IPS DF 6.9 (cell line): ENCODE results near the gene FAM89A.
"Not testable (repeated sequence)": the region's sequence is repeated elsewhere in the genome, so short reads cannot be mapped to it uniquely, and the experiment has no call there.

Experiments used
- DNase-seq: peaks from one replicate; pipeline ENCODE4 v3.0.0-alpha.2; 2013; ENCODE audit warnings: low read depth, low spot score
- H3K27ac ChIP-seq: one replicate; pipeline ENCODE4 v1.5.1; 2013; ENCODE audit warnings: low read length, control low read depth
- H3K27me3 ChIP-seq: 2 replicates; pipeline ENCODE4 v1.6.1; 2013; ENCODE audit warnings: mild to moderate bottlenecking, low read length; ENCODE audit not compliant: control insufficient read depth, insufficient read depth
- H3K36me3 ChIP-seq: 2 replicates; pipeline ENCODE4 v1.6.1; 2013; ENCODE audit warnings: low read length; ENCODE audit not compliant: control insufficient read depth, insufficient read depth
- H3K4me1 ChIP-seq: 2 replicates; pipeline ENCODE4 v1.6.1; 2013; ENCODE audit warnings: low read length; ENCODE audit not compliant: control insufficient read depth, insufficient read depth
- H3K4me3 ChIP-seq: 2 replicates; pipeline ENCODE4 v1.5.1; 2013; ENCODE audit warnings: mild to moderate bottlenecking, low read length
- H3K9me3 ChIP-seq: 2 replicates; pipeline ENCODE4 v1.6.1; 2013; ENCODE audit warnings: low read length, inconsistent platforms; ENCODE audit not compliant: control insufficient read depth, insufficient read depth
- WGBS: extraction: QIAGEN DNeasy Blood & Tissue Kit; methylation state at CpG from one replicate; pipeline ENCODE4 v1.1.7; 2013; ENCODE audit warnings: mixed read lengths, missing lambda C conversion rate; ENCODE audit not compliant: insufficient read length, insufficient coverage; 5-methylcytosine and 5-hydroxymethylcytosine counted together

Gene FAM89A

GRCh38 chr1:231058416-231059109 is 18.5 kb upstream of the FAM89A start:
- no peaks in the 10 kb centered on the region for H3K36me3 ChIP-seq
- no peaks in the 10 kb centered on the region for H3K27me3 ChIP-seq
- no peak for DNase-seq
- WGBS: no CpG with 5 or more reads among the region's 8 CpGs
- no peaks in the 10 kb centered on the region for H3K9me3 ChIP-seq
- H3K4me3 ChIP-seq: no peak overlapping the region
- no peak overlapping the region for H3K27ac ChIP-seq
- no peaks in the 10 kb centered on the region for H3K4me1 ChIP-seq

DNA sequence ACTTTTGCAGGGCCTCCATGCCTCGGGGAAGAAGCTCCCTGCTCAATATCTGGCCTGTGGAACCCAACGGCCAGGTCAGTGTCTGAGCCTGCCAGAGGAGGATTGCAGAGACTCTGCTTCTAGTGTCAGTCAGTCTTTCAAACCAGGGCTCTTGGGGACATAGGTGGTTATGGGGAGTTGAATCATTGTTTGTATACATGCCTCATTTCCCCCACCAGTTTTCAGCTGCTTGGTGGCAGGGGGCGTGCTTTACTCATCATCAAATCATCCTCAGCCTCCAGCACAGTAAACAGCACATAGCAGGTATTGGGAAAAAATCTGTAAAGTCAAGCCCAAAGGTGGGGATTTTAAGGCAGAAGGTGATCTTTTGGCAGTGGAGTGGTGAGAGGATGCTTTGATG is 17.4 kb upstream of the FAM89A start:
- Histone ChIP-seq H3K9me3 (no peaks in the 10 kb centered on the region), H3K4me1 (no peaks in the 10 kb centered on the region)
- no CpG with 5 or more reads among the region's 3 CpGs for WGBS

GRCh38 chr1:231055271-231055670 is 15.2 kb upstream of the FAM89A start:
- Histone ChIP-seq H3K27me3 (no peaks in the 10 kb centered on the region), H3K27ac (no peak overlapping the region), H3K9me3 (no peaks in the 10 kb centered on the region), H3K36me3 (no peaks in the 10 kb centered on the region), H3K4me1 (no peaks in the 10 kb centered on the region), H3K4me3 (no peak overlapping the region)
- DNase-seq: no peak

More for the DNA sequence above, 17.4 kb upstream of the FAM89A start:
- no peak for DNase-seq
- Histone ChIP-seq H3K4me3 (no peak overlapping the region), H3K27me3 (no peaks in the 10 kb centered on the region), H3K36me3 (no peaks in the 10 kb centered on the region), H3K27ac (no peak overlapping the region)

GRCh38 chr1:231053493-231054162 is 13.6 kb upstream of the FAM89A start:
- Histone ChIP-seq H3K27ac (no peak overlapping the region), H3K27me3 (no peaks in the 10 kb centered on the region), H3K36me3 (no peaks in the 10 kb centered on the region), H3K4me1 (no peaks in the 10 kb centered on the region), H3K4me3 (no peak overlapping the region), H3K9me3 (no peaks in the 10 kb centered on the region)
- WGBS: no CpG with 5 or more reads among the region's 7 CpGs
- DNase-seq: no peak

GRCh38 chr1:231052777-231053176 is 12.7 kb upstream of the FAM89A start:
- H3K9me3 ChIP-seq: no peaks in the 10 kb centered on the region
- WGBS: no CpG with 5 or more reads among the region's 8 CpGs
- H3K36me3 ChIP-seq: no peaks in the 10 kb centered on the region
- no peaks in the 10 kb centered on the region for H3K4me1 ChIP-seq
- no peak overlapping the region for H3K27ac ChIP-seq
- 0 out of 2 replicates have a peak, but pooled peaks cover under 1% of the 10 kb centered on the region for H3K27me3 ChIP-seq
- no peak overlapping the region for H3K4me3 ChIP-seq
- DNase-seq: no peak

DNA sequence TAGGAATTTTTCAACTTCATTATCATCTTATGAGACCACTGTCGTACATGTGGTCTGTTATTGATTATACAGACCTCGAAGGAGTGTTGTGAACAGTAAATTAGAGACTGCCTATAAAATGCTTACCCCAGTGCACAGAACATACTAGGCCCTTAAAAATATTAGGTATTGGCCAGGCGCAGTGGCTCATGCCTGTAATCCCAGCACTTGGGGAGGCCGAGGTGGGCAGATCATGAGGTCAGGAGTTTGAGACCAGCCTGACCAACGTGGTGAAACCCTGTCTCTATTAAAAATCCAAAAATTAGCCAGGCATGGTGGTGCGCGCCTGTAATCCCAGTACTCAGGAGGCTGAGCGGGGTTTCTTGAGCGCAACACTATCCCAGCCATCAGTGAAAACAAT is 10.9 kb upstream of the FAM89A start:
- H3K4me1 ChIP-seq, H3K4me3 ChIP-seq: not testable (repeated sequence)

DNA sequence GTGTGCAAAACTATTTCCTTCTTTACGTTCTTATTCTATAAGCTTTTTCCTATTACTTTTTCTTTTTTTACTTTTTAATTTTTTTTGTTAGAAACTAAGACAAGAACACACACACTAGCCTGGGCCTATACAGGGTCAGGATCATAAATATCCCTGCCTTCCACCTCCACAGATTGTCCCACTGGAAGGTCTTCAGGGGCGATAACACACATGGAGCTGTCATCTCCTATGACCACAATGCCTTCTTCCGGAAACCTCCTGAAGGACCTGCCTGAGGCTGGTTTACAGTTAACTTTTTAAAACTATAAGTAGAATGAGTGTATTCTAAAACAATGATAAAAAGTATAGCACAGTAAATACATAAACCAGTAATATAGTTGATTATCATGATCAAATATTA is 10.3 kb upstream of the FAM89A start:
- WGBS: 100% methylated on average over 1 of the region's 3 CpGs
- Histone ChIP-seq H3K9me3 (no peaks in the 10 kb centered on the region), H3K27ac (no peak overlapping the region), H3K4me1 (no peaks in the 10 kb centered on the region), H3K36me3 (no peaks in the 10 kb centered on the region), H3K4me3 (no peak overlapping the region), H3K27me3 (0 out of 2 replicates have a peak, but pooled peaks cover 1% of the 10 kb centered on the region)
- no peak for DNase-seq

More for the DNA sequence above, 10.9 kb upstream of the FAM89A start:
- H3K36me3 ChIP-seq, DNase-seq, H3K27ac ChIP-seq, H3K9me3 ChIP-seq, H3K27me3 ChIP-seq: not testable (repeated sequence)
- WGBS: no CpG with 5 or more reads among the region's 9 CpGs

GRCh38 chr1:231049121-231049979 is 9.3 kb upstream of the FAM89A start:
- H3K9me3 ChIP-seq: no peaks in the 10 kb centered on the region
- no peak overlapping the region for H3K27ac ChIP-seq
- no peak overlapping the region for H3K4me3 ChIP-seq
- H3K27me3 ChIP-seq: peaks cover 1% of the 10 kb centered on the region; the same call in 1 of the 2 replicates
- no peaks in the 10 kb centered on the region for H3K4me1 ChIP-seq
- DNase-seq: no peak
- no peaks in the 10 kb centered on the region for H3K36me3 ChIP-seq
- no CpG with 5 or more reads among the region's 10 CpGs for WGBS

- not testable (repeated sequence) for H3K9me3 ChIP-seq, DNase-seq, H3K4me3 ChIP-seq, H3K36me3 ChIP-seq, H3K4me1 ChIP-seq, H3K27ac ChIP-seq, H3K27me3 ChIP-seq
- no CpG with 5 or more reads among the region's 9 CpGs for WGBS
These were observed 8.4 kb upstream of the FAM89A start for GRCh38 chr1:231048419-231048818.

- H3K27me3 ChIP-seq, H3K4me1 ChIP-seq, H3K27ac ChIP-seq, H3K9me3 ChIP-seq, DNase-seq, H3K36me3 ChIP-seq, H3K4me3 ChIP-seq: not testable (repeated sequence)
These were observed 7.5 kb upstream of the FAM89A start for GRCh38 chr1:231047529-231047928.
